SH-SY5Y (cell line): ENCODE data around the gene ADARB2.

Experiments
- GATA2 ChIP-seq: IDR thresholded peaks from 2 replicates; pipeline ENCODE4 v1.6.1; 2011; ENCODE audit warnings: mild to moderate bottlenecking, low read depth, low read length
- GATA3 ChIP-seq: IDR thresholded peaks from 2 replicates; pipeline ENCODE4 v1.6.1; 2011; ENCODE audit warnings: low read depth, mild to moderate bottlenecking, low read length, moderate library complexity

DNA sequence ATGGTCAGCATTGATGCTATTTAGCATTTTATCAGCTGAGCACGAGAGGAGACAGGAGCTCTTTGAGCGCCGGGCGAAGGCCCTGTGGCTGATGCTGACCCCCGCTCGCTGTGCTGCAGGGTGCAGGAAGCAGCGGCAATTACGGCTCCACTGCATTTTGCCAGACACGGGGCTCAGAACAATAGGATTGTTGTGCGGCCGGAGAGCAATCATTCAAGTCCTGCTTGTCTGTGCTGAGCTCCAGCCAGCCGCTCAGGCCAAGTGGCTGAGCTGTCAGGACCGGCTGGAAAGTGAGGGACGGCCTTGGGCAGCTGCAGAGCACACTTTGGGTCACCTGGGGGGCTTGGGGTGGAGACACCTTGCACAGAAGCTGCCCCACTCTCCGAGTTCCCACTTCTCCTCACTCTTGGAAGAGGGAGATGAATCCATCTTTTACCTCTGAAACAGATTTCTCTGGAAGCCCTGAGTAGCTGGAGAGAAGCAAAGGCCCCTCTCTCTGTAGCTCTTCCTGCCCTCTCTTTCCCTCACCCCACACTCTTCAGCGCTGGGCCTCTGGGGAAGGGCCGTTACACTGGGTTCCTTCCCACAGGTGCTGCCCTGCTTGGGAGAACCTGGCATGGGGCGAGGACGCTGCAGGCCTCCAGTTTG, 17.3 kb upstream of the ADARB2 start:
- TF ChIP-seq GATA2 (no peak), GATA3 (no peak)
